ENCODE data around the gene WDR27.

DNA sequence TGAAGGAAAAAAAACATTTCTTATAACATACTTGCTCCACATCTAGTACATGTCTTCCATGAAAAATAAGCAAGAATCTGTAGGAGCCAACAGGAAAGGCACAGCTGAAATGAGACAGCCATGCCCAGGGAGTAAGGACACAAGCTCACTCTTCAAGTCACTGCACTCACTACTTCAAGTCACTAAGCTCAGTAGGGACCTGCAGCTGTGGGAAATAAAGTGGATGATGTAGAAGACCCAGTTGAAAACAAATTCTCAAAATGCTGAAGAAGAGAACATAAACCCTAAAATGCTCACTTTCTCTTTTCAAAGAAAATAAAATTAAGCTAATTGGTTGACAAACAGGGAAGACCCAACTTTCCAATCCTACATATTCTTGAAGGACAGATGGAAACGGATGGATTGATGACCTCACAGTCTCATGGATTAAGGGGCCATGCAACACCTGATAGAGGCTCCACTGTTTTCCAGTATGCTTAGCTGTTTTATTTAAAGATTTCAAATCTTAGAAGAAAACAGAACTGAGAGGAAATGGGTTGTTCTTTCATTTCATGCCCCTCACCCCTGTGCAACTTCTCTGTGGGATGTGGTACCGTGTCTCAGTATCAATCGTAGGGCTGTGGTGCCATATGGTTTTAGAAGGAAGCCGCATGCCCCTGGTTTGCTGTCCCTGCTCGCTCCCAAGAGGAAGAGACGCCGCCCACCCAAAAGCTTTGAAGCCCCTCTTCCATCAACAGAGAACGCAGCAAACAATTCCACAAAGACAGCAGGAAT lies 133.3 kb downstream of the WDR27 start:
- TF ChIP-seq, protein P1, sequence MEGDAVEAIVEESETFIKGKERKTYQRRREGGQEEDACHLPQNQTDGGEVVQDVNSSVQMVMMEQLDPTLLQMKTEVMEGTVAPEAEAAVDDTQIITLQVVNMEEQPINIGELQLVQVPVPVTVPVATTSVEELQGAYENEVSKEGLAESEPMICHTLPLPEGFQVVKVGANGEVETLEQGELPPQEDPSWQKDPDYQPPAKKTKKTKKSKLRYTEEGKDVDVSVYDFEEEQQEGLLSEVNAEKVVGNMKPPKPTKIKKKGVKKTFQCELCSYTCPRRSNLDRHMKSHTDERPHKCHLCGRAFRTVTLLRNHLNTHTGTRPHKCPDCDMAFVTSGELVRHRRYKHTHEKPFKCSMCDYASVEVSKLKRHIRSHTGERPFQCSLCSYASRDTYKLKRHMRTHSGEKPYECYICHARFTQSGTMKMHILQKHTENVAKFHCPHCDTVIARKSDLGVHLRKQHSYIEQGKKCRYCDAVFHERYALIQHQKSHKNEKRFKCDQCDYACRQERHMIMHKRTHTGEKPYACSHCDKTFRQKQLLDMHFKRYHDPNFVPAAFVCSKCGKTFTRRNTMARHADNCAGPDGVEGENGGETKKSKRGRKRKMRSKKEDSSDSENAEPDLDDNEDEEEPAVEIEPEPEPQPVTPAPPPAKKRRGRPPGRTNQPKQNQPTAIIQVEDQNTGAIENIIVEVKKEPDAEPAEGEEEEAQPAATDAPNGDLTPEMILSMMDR (IDR thresholded peaks at IDR 0.05): no peak
- no peak for TF ChIP-seq POLR2A (IDR thresholded peaks at IDR 0.05)
- no peak for TF ChIP-seq POLR2AphosphoS5 (IDR thresholded peaks at IDR 0.05)

Data from breast epithelium (tissue), 3 donors.